Cardiac muscle cell (in vitro differentiated cells and primary cell): ENCODE results near the gene NCAM2. TPM values are rescaled to one million over a fixed set of nuclear protein-coding genes. Genes with fewer than 3 reads are reported as not detected.

Experiments
- DNase-seq, 2 donors: peaks; one replicate each; pipeline versions ENCODE4 v3.0.0 to v3.0.0-alpha.2; 2010 to 2017; ENCODE audit warnings: low read depth in 1 of 2, low spot score in 1 of 2
- H3K27ac ChIP-seq: fragments of 200-600 bp; sonication (generic); 2 replicates; pipeline ENCODE4 v1.5.1; 2016
- H3K27me3 ChIP-seq: fragments of 200-600 bp; sonication (generic); 2 replicates; pipeline ENCODE4 v1.6.0; 2016; ENCODE audit warnings: control low read depth
- H3K36me3 ChIP-seq: fragments of 200-600 bp; sonication (generic); 2 replicates; pipeline ENCODE4 v1.5.1; 2016; ENCODE audit warnings: control low read depth
- H3K4me1 ChIP-seq: fragments of 200-600 bp; sonication (generic); 2 replicates; pipeline ENCODE4 v1.8.1; 2017; ENCODE audit warnings: low read depth, mild to moderate bottlenecking, mixed run types
- H3K4me3 ChIP-seq: fragments of 200-600 bp; sonication (generic); 2 replicates; pipeline ENCODE4 v1.5.1; 2016; ENCODE audit warnings: mild to moderate bottlenecking
- H3K9me3 ChIP-seq: fragments of 200-600 bp; sonication (generic); 2 replicates; pipeline ENCODE4 v1.5.1; 2017; ENCODE audit warnings: low read depth, mild to moderate bottlenecking, control low read depth
- CTCF ChIP-seq: IDR thresholded peaks from 2 replicates; pipeline ENCODE4 v1.5.1; 2012; ENCODE audit warnings: low read depth, mild to moderate bottlenecking, low read length
- polyA plus RNA-seq: library from polyadenylated mRNA; unstranded; fragments of >200 nt; fragmentation: Nextera tagmentation; extraction: Ambion mirVana; gene quantifications from 2 replicates; pipeline ENCODE4 v1.2.1, GENCODE V29; 2016
- total RNA-seq: library from RNA; depleted of rRNA; stranded (reverse); fragments of >200 nt; gene quantifications from 2 replicates; pipeline ENCODE4 v1.2.3, GENCODE V29; 2016

The NCAM2 gene
- total RNA-seq (0.45 and 2.5 TPM in 2 replicates), polyA plus RNA-seq (0.04 and 2.6 TPM in 2 replicates)

GRCh38 chr21:20997636-20998455 lies at the start of gene NCAM2:
Gene NCAM2 (plus strand): TSS chr21:20998409.
- Histone ChIP-seq H3K4me1 (no peaks in the 10 kb centered on the region), H3K36me3 (no peaks in the 10 kb centered on the region), H3K27me3 (peaks cover 36% of the 10 kb centered on the region), H3K9me3 (no peaks in the 10 kb centered on the region), H3K4me3 (peak within 1 kb of the TSS; percentile 46), H3K27ac (no peak within 1 kb of the TSS)
- no peak for TF ChIP-seq CTCF
- peak; percentile 89 to 91 for DNase-seq

GRCh38 chr21:20949884-20950283 lies 48.3 kb upstream of the NCAM2 start:
- H3K4me1 ChIP-seq = no peaks in the 10 kb centered on the region
- no peak for TF ChIP-seq CTCF
- no peaks in the 10 kb centered on the region for H3K36me3 ChIP-seq
- no peaks in the 10 kb centered on the region for H3K9me3 ChIP-seq
- no peak overlapping the region for H3K27ac ChIP-seq
- no peak overlapping the region for H3K4me3 ChIP-seq
- H3K27me3 ChIP-seq = no peaks in the 10 kb centered on the region
- DNase-seq = no peak

GRCh38 chr21:20965816-20966215 lies 32.4 kb upstream of the NCAM2 start:
- TF ChIP-seq CTCF = no peak
- DNase-seq = no peak
- no peaks in the 10 kb centered on the region for H3K27me3 ChIP-seq

GRCh38 chr21:20968391-20968790 lies 29.8 kb upstream of the NCAM2 start:
- DNase-seq = no peak
- no peaks in the 10 kb centered on the region for H3K9me3 ChIP-seq
- H3K27me3 ChIP-seq = no peaks in the 10 kb centered on the region
- H3K27ac ChIP-seq = no peak overlapping the region
- no peak overlapping the region for H3K4me3 ChIP-seq
- no peaks in the 10 kb centered on the region for H3K36me3 ChIP-seq
- TF ChIP-seq CTCF = no peak
- no peaks in the 10 kb centered on the region for H3K4me1 ChIP-seq

More at GRCh38 chr21:20965816-20966215, 32.4 kb upstream of the NCAM2 start:
- no peak overlapping the region for H3K4me3 ChIP-seq
- no peak overlapping the region for H3K27ac ChIP-seq
- no peaks in the 10 kb centered on the region for H3K9me3 ChIP-seq
- no peaks in the 10 kb centered on the region for H3K4me1 ChIP-seq
- H3K36me3 ChIP-seq = no peaks in the 10 kb centered on the region

- DNase-seq = no peak
- Histone ChIP-seq H3K4me3 (no peak overlapping the region), H3K27ac (no peak overlapping the region), H3K9me3 (no peaks in the 10 kb centered on the region), H3K27me3 (no peaks in the 10 kb centered on the region), H3K4me1 (no peaks in the 10 kb centered on the region), H3K36me3 (no peaks in the 10 kb centered on the region)
- TF ChIP-seq CTCF = no peak
Measured at GRCh38 chr21:20970691-20971090, 27.5 kb upstream of the NCAM2 start.
